Measurements from ENCODE around the gene ANKK1. TPM values are rescaled to one million over a fixed set of nuclear protein-coding genes. Genes with fewer than 3 reads are reported as not detected.

Gene ANKK1, protein sequence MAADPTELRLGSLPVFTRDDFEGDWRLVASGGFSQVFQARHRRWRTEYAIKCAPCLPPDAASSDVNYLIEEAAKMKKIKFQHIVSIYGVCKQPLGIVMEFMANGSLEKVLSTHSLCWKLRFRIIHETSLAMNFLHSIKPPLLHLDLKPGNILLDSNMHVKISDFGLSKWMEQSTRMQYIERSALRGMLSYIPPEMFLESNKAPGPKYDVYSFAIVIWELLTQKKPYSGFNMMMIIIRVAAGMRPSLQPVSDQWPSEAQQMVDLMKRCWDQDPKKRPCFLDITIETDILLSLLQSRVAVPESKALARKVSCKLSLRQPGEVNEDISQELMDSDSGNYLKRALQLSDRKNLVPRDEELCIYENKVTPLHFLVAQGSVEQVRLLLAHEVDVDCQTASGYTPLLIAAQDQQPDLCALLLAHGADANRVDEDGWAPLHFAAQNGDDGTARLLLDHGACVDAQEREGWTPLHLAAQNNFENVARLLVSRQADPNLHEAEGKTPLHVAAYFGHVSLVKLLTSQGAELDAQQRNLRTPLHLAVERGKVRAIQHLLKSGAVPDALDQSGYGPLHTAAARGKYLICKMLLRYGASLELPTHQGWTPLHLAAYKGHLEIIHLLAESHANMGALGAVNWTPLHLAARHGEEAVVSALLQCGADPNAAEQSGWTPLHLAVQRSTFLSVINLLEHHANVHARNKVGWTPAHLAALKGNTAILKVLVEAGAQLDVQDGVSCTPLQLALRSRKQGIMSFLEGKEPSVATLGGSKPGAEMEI
- not detected for total RNA-seq

DNA sequence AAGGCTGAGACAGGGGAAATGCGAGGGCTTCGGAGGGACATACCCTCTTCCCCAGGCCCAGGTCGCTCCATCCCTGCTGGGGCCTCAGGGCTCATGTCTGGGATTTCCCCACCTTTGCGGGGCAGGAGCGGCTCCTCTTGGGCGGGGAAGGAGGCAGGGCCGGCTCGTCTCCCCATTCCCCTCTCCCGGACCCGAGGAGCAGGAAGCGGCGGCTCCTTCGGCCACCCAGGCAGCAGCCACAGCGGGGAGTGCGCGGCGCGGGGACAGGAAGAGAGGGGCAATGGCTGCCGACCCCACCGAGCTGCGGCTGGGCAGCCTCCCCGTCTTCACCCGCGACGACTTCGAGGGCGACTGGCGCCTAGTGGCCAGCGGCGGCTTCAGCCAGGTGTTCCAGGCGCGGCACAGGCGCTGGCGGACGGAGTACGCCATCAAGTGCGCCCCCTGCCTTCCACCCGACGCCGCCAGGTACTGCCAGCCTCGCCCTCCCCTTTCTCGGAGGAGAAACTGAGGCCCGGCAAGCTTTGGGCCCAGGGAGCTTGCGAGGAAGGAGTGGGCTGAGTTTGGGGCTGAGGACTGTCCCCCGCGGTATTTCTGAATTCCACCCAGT lies at the start of gene ANKK1:
TSS of gene ANKK1 (plus strand) at position 175 of the 607 bp plus-strand sequence. CDS start at position 281, 106 bp downstream.

Small RNAs within 50 kb of the gene (small RNA-seq; reads per million reads assigned to genes)
- gene MIR4301 (ENCODE audit: low replicate concordance) = not detected

Other genes with a start within 250 kb of the ANKK1 start
- gene TTC12, start 73.2 kb upstream of the ANKK1 start, total RNA-seq = 3.8 TPM
- 0.31 TPM for gene DRD2, start 87.6 kb downstream of the ANKK1 start, total RNA-seq